NCI-H1105 treated with DMSO at 0.1 percent for 48 hours (cell line): ENCODE results near the gene R3HDM2.

ENCODE experiments used
- DNase-seq: peaks from one replicate; lab custom pipeline; 2025; lab: John Stamatoyannopoulos, UW

The R3HDM2 gene

DNA sequence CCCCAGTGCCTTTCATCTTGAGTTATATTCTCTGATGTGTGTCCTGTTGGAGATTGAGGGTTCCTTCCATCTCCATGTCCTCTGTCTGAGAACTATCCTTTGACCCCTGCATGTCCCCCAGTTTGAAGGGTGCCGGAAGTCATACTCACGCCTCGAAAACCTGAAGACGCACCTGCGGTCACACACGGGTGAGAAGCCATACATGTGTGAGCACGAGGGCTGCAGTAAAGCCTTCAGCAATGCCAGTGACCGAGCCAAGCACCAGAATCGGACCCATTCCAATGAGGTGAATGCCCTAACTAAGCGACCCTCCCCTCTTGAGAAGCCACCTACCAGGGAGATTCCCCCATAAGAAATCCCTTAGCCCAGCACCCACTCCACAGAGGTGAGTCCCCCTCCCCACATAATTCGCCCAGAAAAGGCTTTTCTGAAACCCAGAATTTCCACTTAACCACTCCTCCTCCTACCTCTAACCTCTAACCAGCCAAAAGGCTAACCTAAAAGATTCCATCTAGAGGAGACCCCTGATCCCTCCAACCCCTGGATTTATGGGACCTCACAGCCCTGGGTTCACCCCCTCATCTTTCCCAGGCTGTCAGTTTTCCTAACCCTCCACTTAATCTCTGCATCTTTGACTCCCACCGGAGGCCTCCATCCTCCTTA lies 36.5 kb upstream of the R3HDM2 start:
- no peak for DNase-seq

DNA sequence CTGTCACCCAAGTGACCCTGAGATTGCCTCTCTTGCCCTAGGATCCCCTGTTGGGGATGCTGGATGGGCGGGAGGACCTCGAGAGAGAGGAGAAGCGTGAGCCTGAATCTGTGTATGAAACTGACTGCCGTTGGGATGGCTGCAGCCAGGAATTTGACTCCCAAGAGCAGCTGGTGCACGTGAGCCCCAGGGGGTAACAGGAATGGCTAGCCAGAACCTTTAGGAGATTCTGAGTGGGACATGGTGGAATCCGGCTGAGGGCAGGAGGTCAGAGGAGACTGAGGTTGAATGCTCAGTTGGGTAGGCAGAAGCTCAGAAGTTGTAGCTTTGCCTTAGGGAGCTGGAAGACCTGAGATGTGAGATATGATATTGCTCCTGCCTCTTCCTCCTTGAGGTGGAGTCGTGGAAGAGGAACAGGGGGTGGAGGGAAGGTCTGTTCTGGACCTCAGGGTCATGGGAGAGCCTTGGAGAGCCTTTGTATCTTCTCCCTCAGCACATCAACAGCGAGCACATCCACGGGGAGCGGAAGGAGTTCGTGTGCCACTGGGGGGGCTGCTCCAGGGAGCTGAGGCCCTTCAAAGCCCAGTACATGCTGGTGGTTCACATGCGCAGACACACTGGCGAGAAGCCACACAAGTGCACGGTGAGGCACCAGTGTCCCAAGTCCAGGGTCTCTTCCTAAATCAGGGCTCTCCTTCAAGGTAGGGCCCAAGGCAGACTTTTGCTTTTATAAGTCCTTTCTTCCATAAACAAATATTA lies 35.1 kb upstream of the R3HDM2 start:
- no peak for DNase-seq

DNA sequence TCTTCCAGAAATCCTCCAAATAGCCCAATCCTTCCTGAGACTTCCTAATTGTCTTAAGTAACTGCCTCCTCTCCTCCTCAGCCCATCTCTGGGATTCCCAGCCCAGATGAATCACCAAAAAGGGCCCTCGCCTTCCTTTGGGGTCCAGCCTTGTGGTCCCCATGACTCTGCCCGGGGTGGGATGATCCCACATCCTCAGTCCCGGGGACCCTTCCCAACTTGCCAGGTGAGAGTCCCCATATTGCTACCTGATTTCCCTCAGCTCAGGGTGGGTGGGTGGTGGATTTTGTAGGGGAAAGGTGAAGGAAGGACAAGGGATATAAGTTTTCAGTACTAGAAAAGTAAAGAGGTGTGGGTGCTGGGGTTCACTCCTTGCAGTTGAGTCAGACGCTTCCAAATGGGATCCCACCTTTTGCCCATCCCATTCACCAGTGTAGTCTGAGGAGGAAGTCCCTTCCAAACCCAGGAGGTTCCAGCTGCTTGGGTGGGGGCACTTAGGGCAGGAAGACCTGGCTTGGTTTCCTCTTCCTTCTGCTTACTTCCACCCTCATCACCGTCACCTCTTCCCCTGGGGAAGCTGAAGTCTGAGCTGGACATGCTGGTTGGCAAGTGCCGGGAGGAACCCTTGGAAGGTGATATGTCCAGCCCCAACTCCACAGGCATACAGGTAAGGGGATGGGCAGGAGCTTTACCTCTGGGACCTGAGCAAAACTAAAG lies 34.3 kb upstream of the R3HDM2 start:
- no peak for DNase-seq

DNA sequence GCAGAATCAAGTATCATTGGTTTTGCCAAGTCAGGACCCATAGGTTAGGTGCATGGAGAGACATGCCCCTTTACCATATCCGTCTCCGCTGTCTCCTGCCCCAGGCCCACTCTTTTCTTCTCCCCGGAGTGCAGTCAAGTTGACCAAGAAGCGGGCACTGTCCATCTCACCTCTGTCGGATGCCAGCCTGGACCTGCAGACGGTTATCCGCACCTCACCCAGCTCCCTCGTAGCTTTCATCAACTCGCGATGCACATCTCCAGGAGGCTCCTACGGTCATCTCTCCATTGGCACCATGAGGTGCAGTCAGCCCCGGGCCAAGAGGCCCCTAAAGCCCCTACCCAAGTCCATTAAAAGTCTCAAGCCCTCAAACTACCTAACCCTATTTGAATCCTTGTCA lies 33.7 kb upstream of the R3HDM2 start:
- DNase-seq = no peak

DNA sequence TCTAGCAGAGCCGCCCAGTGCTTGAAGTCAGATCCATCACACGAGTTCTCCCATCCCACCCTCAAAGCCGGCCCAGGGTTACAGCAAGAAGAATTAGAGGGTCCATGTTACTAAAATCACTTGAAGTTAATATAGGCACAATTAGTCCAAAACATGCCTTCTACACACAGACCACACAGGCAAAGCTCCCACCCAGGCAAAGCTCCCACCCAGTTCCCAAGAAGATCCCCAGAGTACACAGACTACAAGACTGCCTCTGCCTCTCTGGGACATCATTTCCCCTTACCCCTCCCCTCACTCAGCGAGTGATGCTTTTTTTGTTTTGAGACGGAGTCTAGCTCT lies 32.0 kb upstream of the R3HDM2 start:
- DNase-seq = no peak

DNA sequence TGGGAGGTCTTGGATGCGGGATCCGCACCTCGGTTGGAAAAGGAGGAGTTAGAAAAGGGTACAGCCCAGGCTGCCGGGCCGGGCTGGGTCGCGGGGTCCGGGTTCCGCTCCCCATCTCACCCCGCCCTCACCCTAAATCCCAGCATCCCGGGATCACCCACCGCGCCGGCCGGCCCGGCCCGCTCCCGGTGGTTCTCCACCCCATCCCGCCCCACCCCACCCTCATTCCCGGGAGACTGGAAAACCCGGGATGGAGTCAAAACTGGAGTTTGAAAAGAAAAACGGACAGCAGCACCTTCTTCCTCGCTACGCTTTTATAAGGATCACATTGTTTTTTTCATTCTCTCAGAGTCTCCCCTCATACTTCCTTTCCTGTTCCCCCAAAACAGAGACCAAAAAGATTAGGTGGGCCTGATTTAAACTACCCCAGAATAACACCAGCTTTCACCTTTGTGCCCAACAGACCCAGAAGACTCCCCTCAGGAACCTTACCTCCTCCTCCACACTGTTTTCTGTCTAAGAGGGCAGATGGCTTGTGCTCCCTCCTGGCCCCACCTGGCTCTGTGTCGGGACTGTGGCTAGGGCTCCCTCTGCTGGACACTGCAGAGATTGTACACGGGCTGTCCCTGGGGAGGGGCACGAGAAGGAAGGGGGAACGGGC lies 31.5 kb upstream of the R3HDM2 start:
- DNase-seq = peak; percentile 73

DNA sequence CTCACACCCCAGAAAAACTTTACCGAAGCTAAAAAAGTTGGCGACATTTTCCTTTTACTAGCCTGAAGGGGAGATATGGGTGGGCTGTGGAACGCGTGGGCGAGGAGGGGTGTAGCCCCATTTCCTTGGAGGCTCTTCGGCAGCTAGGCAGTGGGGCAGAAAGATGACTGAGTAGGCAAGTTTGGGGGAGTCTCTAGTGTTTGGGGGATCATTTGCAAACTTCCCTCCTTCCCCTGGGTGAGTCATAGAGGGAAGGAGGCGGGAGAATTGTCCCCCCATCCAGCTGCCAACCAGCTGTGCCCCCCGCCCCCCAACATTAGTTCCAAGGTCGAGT lies 31.0 kb upstream of the R3HDM2 start:
- DNase-seq = no peak

DNA sequence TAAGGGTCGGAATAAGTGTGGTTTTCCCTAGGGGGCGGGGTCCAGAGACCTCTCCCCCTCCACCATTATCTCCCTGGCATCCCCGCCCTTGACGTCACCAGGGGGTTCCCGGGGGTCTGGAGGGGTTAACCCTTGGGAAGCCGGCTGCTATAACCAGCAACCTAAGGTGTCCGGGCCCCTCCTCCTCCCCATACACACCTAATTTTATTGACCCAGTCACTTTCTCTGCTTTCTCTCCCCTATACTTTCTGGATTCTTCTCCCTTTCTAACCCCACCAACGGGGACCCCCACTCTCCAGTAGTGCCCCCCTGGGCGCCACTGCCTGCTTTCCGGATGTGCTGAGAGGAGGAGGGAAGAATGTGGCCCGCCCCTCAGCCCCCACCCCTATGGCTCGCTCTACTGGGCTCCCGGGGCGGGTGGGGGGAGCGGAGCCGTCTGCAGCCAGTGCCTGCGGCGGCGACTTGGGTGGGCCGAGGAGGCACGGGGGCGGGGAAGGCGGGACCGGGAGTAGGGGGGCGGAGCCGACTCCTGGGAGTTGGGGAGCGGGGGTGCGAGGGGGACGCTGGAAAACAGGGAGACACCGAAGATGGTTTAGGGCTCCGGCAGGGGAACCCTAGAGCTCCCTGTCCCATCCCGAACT lies 30.6 kb upstream of the R3HDM2 start:
- DNase-seq = no peak

DNA sequence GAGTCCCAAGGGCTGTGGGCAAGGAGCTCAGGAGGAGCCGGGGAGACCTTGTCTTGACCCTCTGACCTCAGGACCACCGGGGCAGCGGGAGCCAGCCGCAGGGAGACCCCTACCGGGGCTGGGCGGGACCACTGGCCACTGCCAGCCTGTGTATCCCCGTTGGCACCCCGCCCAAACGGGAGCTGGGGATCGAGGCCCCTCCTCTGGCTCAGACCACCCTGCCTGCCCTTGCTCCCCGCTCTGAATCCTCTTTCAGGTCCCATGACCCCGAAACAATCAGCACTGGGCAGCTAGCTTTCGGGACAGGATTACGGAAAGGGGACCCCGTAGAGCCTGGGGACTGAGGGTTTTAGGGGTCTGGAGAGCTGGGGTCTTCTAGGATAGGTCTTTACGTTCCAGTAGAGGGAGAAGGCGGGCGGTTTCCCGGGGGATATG lies 30.0 kb upstream of the R3HDM2 start:
- no peak for DNase-seq

DNA sequence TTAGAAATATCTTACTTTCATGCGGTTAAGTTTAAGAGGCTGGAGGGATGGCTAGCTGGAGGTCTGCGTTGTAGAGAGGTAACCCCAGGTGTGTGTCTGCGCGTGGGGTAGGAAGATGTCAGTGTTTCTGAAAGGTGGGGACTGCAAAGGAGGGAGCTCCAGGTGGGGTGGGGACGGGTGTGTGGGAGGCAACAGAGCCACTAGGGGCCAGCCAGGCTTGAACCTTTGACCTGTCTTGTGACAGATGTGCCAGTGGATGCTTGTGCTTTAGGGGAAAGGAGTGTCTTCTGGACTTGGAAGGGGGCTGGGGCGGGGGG lies 29.6 kb upstream of the R3HDM2 start:
- no peak for DNase-seq

DNA sequence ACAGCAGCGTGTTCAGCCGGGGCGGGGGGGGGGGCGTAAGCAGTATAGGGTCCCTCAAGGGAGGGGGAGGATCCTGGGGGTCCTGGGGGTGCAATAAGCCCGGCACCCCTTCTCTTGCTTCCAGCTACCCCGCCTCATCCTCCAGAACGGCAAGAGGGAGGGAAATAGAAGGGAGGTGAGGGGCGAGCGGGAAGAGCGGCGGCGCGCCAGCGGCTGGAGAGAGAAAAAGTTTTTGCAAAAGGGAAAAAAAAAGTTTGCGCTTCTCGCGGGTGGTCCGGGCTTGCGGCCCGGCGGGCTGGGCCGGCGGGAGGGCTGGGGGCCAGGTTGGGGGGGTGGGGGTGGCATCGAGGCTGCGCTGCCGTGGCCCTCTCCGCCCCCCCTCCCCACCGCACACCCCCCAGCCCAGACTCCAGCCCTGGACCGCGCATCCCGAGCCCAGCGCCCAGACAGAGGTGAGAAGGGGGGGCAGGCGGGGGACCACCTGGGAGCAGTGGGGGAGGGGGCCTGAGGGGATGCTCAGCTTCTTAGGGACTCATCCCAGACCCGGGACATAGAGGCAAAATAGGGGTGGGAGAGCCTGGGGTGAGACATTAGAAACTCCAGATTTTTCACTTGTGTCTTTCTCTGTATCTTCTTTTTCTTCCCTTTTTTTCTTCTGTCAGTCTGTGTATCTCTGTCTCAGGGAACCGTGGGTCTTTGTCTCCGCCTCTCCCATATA lies 29.1 kb upstream of the R3HDM2 start, which contains the start of gene GLI1:
Gene GLI1, plus strand, starts transcription at position 36 of the 718 bp plus-strand sequence. CDS start 3,907 bp downstream, outside the sequence.
- DNase-seq = no peak

DNA sequence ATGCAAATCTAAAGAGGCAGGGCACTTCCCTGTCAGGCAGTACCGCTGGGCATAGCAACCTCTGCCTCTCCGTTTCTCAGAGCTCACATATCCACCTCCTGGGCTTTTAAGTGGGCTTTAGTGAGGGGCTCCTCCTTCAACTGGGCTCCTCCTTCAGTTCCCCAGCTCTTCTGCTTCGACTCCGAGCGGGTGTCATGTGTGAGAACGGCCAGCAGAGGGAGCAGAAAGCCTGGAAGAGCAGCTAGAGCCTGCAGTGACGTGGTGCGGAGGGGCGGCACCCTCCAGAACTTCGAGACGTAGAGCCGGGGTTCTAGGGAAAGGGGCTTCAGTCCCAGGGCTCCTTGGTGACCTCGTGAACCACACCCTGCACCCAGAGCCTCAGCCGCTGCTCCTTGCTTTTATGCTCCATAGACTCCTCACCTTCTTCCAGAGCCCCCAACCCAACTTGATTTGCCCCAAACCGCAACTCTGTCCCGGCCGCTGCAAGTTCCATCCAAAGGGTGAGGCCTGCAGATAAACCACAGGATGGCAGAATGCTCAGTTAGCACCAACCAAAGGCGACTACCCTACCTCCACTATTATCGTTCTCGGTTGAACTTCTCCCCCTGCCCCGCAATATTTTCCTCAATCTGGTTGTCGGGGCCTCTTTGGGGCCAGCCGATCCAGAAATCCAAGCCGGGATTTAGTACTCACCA lies 28.4 kb upstream of the R3HDM2 start:
- peak; percentile 85 for DNase-seq

DNA sequence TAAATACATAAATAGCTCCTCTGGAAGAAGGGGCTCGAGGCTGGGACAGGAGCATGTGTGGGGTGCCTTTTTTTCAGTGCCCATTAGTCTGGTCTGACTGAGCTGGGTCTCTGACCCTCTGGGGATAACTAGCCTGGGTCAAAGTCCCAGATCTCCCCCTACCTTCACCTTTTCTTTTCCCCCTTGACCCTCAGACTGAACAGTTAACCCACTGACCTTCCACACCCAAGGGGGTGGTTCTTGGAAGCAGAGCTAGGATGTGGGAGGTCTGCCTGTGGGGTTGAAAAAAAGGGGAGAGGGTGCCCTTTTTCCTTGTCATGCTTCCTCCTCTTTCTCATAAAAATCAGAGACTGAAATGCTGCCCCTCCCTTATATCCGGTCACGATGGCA lies 27.8 kb upstream of the R3HDM2 start:
- no peak for DNase-seq

DNA sequence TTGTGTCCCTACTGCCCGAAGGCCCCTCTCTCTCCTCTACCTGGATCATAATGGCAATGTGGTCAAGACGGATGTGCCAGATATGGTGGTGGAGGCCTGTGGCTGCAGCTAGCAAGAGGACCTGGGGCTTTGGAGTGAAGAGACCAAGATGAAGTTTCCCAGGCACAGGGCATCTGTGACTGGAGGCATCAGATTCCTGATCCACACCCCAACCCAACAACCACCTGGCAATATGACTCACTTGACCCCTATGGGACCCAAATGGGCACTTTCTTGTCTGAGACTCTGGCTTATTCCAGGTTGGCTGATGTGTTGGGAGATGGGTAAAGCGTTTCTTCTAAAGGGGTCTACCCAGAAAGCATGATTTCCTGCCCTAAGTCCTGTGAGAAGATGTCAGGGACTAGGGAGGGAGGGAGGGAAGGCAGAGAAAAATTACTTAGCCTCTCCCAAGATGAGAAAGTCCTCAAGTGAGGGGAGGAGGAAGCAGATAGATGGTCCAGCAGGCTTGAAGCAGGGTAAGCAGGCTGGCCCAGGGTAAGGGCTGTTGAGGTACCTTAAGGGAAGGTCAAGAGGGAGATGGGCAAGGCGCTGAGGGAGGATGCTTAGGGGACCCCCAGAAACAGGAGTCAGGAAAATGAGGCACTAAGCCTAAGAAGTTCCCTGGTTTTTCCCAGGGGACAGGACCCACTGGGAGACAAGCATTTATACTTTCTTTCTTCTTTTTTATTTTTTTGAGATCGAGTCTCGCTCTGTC lies 26.1 kb upstream of the R3HDM2 start:
- DNase-seq = no peak

DNA sequence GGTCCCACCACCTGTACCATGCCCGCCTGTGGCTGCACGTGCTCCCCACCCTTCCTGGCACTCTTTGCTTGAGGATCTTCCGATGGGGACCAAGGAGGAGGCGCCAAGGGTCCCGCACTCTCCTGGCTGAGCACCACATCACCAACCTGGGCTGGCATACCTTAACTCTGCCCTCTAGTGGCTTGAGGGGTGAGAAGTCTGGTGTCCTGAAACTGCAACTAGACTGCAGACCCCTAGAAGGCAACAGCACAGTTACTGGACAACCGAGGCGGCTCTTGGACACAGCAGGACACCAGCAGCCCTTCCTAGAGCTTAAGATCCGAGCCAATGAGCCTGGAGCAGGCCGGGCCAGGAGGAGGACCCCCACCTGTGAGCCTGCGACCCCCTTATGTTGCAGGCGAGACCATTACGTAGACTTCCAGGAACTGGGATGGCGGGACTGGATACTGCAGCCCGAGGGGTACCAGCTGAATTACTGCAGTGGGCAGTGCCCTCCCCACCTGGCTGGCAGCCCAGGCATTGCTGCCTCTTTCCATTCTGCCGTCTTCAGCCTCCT lies 25.4 kb upstream of the R3HDM2 start:
- peak; percentile 6 for DNase-seq

DNA sequence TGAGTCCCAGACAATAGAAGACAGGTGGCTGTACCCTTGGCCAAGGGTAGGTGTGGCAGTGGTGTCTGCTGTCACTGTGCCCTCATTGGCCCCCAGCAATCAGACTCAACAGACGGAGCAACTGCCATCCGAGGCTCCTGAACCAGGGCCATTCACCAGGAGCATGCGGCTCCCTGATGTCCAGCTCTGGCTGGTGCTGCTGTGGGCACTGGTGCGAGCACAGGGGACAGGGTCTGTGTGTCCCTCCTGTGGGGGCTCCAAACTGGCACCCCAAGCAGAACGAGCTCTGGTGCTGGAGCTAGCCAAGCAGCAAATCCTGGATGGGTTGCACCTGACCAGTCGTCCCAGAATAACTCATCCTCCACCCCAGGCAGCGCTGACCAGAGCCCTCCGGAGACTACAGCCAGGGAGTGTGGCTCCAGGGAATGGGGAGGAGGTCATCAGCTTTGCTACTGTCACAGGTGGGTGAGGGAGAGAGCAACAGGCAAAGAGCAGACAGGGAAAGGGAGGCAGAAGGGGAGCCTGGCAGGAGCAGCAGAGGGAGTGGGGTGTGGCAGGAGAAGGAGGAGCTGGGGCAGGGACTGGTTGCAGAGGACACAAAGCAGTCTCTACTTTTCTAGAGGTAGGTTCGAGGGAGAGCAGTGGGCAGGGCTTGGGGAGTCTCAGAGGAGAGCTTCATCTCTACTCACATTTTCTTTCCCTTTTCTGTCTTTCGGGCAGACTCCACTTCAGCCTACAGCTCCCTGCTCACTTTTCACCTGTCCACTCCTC lies 24.7 kb upstream of the R3HDM2 start:
- DNase-seq = no peak

DNA sequence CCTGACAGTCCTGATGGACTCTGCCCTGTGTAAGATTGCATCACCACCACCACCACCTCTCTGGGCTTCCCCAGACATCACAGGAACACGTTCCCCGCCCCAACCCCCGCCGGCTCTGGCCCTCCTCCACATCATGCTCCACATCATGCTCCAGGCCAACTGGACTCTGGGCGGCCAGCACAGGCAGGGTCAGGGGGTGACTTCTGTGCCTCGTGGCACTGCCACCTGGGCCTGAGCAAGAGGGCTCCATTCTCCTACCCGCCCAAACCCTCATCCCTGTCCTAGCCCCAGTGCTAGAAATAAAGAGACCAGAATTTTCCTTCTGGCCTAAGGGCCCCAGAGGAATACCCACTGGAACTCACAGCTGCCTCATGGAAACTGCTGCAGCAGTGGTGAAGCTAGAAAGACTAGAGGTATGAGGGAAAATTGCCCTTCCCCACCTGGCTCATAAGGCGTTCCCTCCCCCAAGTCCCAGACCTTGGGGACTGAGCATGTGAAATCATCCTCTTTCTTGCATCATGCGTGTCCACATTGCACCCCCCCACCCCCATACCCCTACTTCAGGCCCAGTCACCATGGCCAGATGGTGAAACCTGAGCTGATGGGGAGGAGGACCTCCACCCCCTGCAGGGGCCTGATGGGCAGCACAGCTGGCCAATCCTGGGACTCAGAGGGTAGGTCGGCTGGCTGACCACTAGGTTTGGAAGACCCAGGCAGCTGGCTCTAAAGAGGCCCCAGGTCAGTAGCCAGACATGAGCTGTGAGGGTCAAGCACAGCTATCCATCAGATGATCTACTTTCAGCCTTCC lies 23.9 kb upstream of the R3HDM2 start, which contains the start of gene INHBE:
Gene INHBE, plus strand, starts transcription at position 742 of the 808 bp plus-strand sequence. CDS start 230 bp downstream, outside the sequence.
- DNase-seq = no peak

DNA sequence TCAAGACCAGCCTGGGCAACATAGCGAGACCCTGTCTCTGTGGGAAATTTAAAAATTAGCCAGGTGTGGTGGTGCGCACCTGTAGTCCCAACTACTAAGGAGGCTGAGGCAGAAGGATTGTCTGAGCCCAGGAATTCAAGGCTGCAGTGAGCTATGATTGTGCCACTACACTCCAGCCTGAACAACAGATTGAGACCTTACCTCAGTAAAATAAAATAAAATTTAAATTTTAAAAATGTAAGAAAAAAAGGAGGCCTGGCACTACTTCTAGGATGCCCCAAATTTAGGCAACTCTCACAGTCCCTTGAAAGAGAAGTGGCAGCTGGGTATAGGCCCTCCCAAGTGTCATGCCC lies 23.3 kb upstream of the R3HDM2 start:
- DNase-seq = no peak
